Upper lobe of left lung (tissue), 4 donors: ENCODE data around the gene PCNX3.
A peak's percentile ranks its signal among the peaks of the same experiment; 100 is the strongest.

Source experiments
- EP300 ChIP-seq, 4 donors: sonication (generic); formaldehyde crosslinking; IDR thresholded peaks; one replicate each; pipeline ENCODE4 v1.5.1; 2017; ENCODE audit warnings: antibody characterized with exemption in 4 of 4, control low read depth in 2 of 4
- POLR2A ChIP-seq, 4 donors: fragments of 450-650 bp; IDR thresholded peaks; one replicate each; pipeline ENCODE4 v1.5.1; 2016 to 2017; ENCODE audit warnings: antibody characterized with exemption in 4 of 4, mild to moderate bottlenecking in 2 of 4
- POLR2AphosphoS5 ChIP-seq, 2 donors: sonication (generic); formaldehyde crosslinking; IDR thresholded peaks; one replicate each; pipeline ENCODE4 v1.5.1; 2017; ENCODE audit warnings: antibody characterized with exemption in 2 of 2
- TF ChIP-seq, protein P1 (sequence below), 6 experiments: fragments of 450-650 bp in 4 of 6; fragments of 200-600 bp in 2 of 6; sonication (generic) in 2 of 6; IDR thresholded peaks; one replicate each; pipeline ENCODE4 v1.5.1; 2016 to 2019; ENCODE audit warnings: antibody characterized with exemption in 6 of 6

DNA sequence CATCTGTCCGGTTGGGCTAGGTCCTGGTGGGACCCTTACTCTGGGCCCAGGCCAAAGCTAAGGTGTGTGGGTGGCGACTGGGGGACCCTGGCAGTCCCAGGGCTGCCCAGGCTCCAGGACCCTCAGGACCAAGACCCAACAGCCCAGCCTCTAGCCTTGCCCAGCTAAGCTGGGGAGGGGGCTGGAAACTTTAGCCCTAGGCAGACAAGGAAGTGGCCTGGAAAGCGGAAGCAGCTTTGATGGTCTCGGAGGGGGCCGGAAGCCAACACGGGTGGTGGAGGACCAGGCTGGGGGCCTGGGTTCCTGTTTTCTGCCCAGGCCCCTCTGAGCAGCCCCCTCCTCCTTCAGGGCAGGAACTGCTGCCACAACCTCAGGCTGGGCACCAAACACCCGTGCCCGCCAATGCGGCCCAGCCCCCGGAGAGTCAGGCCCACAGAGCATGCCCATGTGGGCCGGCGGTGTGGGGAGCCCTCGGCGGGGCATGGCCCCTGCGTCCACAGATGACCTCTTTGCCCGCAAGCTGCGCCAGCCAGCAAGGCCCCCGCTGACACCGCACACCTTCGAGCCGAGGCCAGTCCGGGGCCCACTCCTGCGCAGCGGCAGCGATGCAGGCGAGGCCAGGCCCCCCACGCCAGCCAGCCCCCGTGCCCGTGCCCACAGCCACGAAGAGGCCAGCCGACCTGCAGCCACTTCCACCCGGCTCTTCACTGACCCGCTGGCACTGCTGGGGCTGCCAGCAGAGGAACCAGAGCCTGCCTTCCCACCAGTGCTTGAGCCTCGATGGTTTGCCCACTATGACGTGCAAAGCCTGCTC lies 25.1 kb downstream of the PCNX3 start:
- TF ChIP-seq, protein P1, sequence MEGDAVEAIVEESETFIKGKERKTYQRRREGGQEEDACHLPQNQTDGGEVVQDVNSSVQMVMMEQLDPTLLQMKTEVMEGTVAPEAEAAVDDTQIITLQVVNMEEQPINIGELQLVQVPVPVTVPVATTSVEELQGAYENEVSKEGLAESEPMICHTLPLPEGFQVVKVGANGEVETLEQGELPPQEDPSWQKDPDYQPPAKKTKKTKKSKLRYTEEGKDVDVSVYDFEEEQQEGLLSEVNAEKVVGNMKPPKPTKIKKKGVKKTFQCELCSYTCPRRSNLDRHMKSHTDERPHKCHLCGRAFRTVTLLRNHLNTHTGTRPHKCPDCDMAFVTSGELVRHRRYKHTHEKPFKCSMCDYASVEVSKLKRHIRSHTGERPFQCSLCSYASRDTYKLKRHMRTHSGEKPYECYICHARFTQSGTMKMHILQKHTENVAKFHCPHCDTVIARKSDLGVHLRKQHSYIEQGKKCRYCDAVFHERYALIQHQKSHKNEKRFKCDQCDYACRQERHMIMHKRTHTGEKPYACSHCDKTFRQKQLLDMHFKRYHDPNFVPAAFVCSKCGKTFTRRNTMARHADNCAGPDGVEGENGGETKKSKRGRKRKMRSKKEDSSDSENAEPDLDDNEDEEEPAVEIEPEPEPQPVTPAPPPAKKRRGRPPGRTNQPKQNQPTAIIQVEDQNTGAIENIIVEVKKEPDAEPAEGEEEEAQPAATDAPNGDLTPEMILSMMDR (IDR thresholded peaks at IDR 0.05): no peak
- peak in 1 of 4 donors; percentile 30 for TF ChIP-seq POLR2A (IDR thresholded peaks at IDR 0.05)
- TF ChIP-seq POLR2AphosphoS5 (IDR thresholded peaks at IDR 0.05): no peak
- TF ChIP-seq EP300 (IDR thresholded peaks at IDR 0.05): no peak
